GM13977 (cell line): ENCODE measurements around the gene DHRS7C.

Source experiments
- DNase-seq: peaks from one replicate; pipeline ENCODE4 v3.0.0; 2012; ENCODE audit warnings: low spot score
- CTCF ChIP-seq: IDR thresholded peaks from 2 replicates; pipeline ENCODE4 v1.5.1; 2012; ENCODE audit warnings: mild to moderate bottlenecking, control low read depth; ENCODE audit not compliant: insufficient read depth; ENCODE audit errors: extremely low read depth, missing control alignments
- in situ Hi-C: fragments of 300-500 bp; cut with MboI; formaldehyde crosslinking; loops from one replicate; pipeline ENCODE4 v1.12.0; 2022; ENCODE audit warnings: low sequenced_read_pairs, low pct_unique_long_range_greater_than_20kb, mixed read lengths, inconsistent platforms; ENCODE audit not compliant: unreplicated experiment

DHRS7C gene

GRCh38 chr17:9801505-9801904 is 10.1 kb upstream of the DHRS7C start:
- in situ Hi-C loops, result no loop called here
- no peak for TF ChIP-seq CTCF

GRCh38 chr17:9798724-9799123 is 7.3 kb upstream of the DHRS7C start:
- no peak for TF ChIP-seq CTCF
- in situ Hi-C loops, result no loop called here
- no peak for DNase-seq

More at GRCh38 chr17:9801505-9801904, 10.1 kb upstream of the DHRS7C start:
- no peak for DNase-seq

GRCh38 chr17:9798008-9798407 is 6.6 kb upstream of the DHRS7C start:
- in situ Hi-C loops, result no loop called here
- no peak for TF ChIP-seq CTCF
- DNase-seq, result no peak

GRCh38 chr17:9792181-9792840 is 919 bp upstream of the DHRS7C start:
- no peak for DNase-seq
- no peak for TF ChIP-seq CTCF

DNA sequence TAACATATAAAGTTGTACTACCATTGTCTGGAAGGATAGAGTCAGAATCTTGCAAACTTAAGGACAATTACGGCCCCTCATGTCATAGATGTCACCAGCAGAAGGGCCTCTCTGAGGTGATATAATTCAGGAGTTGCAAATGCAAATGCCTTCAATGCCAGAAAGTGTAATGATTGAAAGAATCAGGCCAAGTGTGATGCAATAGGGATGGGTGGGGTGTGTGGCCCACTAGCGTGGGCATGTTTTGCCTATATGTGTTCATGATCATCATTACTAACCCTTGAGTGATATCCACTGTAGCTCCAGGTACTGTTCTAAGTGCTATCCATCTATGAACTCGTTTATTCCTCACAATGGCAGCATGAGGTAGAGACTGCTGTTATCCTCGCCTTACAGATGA is 1.1 kb downstream of the DHRS7C start:
- no peak for TF ChIP-seq CTCF
- in situ Hi-C loops, result no loop called here
- no peak for DNase-seq

More at GRCh38 chr17:9792181-9792840, 919 bp upstream of the DHRS7C start:
- in situ Hi-C loops, result no loop called here

DNA sequence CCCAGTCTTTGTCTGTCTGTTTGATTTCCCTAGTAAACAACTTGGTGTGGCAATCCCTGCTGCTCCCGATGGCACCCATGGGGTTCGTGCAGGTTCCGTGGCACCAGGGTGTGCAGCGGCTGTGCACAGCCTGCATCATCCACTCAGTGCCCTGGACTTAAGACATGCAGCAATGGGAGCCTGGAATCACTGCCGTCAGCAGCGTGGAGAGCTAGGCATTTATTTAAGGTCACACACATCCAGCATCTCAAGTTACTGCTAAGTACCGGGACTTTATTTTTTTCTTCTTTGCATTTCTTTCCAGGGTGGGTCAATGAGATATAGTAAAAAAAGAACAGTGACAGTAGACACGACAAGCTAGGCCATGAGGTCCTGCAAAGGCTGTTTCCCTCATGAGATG is 2.8 kb downstream of the DHRS7C start:
- no peak for TF ChIP-seq CTCF
- no peak for DNase-seq
- in situ Hi-C loops, result no loop called here
